Neural progenitor cell (in vitro differentiated cells): ENCODE results near the gene TCP10L.

Experiments
- EZH2 ChIP-seq: fragments of 200-600 bp; sonication (generic); IDR thresholded peaks from 2 replicates; pipeline ENCODE4 v1.6.1; 2017; ENCODE audit warnings: antibody characterized with exemption, mild to moderate bottlenecking, moderate library complexity
- EZH2phosphoT487 ChIP-seq: fragments of 200-600 bp; sonication (generic); IDR thresholded peaks from 2 replicates; pipeline ENCODE4 v1.6.1; 2017; ENCODE audit warnings: antibody characterized with exemption
- TF ChIP-seq, protein P1 (sequence below): fragments of 200-600 bp; sonication (generic); IDR thresholded peaks from 2 replicates; pipeline ENCODE4 v1.5.1; 2017; ENCODE audit warnings: antibody characterized with exemption, mild to moderate bottlenecking

DNA sequence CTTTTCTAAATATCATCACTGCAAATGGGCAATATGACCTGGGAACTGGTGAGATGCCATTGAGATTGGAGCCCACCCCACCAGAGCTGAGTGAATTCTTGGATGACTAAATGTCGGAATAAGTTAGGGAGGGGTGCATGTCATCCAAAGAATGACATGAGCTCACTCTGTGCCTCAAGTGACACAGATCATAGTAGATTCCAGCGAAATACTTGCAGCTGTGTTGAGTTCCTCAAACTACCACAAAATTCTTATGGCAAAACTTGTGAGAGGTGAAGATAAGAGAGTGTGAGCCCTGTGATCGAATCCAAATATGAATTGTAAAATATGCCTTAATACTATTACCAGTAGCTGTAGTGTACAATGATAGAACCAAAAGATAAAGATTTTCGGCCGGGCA lies 2.3 kb upstream of the TCP10L start:
- TF ChIP-seq, protein P1, sequence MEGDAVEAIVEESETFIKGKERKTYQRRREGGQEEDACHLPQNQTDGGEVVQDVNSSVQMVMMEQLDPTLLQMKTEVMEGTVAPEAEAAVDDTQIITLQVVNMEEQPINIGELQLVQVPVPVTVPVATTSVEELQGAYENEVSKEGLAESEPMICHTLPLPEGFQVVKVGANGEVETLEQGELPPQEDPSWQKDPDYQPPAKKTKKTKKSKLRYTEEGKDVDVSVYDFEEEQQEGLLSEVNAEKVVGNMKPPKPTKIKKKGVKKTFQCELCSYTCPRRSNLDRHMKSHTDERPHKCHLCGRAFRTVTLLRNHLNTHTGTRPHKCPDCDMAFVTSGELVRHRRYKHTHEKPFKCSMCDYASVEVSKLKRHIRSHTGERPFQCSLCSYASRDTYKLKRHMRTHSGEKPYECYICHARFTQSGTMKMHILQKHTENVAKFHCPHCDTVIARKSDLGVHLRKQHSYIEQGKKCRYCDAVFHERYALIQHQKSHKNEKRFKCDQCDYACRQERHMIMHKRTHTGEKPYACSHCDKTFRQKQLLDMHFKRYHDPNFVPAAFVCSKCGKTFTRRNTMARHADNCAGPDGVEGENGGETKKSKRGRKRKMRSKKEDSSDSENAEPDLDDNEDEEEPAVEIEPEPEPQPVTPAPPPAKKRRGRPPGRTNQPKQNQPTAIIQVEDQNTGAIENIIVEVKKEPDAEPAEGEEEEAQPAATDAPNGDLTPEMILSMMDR = no peak
- no peak for TF ChIP-seq EZH2phosphoT487
- no peak for TF ChIP-seq EZH2
